ENCODE results near the gene FOXP1.
A peak's percentile ranks its signal among the peaks of the same experiment; 100 is the strongest.

The FOXP1 gene

GRCh38 chr3:71566776-71567175 lies 16.8 kb downstream of the FOXP1 start:
- FAIRE-seq, result no peak
- no peak for DNase-seq (ENCODE audit: insufficient read length, low spot score)

- FAIRE-seq (peak; percentile 21), DNase-seq (ENCODE audit: insufficient read length, low spot score) (no peak)
These were observed 17.6 kb downstream of the FOXP1 start for GRCh38 chr3:71565976-71566375.

GRCh38 chr3:71565316-71565715 lies 18.2 kb downstream of the FOXP1 start:
- DNase-seq (ENCODE audit: insufficient read length, low spot score) (no peak), FAIRE-seq (no peak)

GRCh38 chr3:71564361-71564760 lies 19.2 kb downstream of the FOXP1 start:
- DNase-seq (ENCODE audit: insufficient read length, low spot score), result no peak
- peak; percentile 92 for FAIRE-seq

- FAIRE-seq, result no peak
- DNase-seq (ENCODE audit: insufficient read length, low spot score), result no peak
These were observed 19.7 kb downstream of the FOXP1 start for GRCh38 chr3:71563827-71564226.

GRCh38 chr3:71562938-71563337 lies 20.6 kb downstream of the FOXP1 start:
- no peak for FAIRE-seq
- DNase-seq (ENCODE audit: insufficient read length, low spot score), result no peak

- DNase-seq (ENCODE audit: insufficient read length, low spot score), result no peak
- no peak for FAIRE-seq
These were observed 22.9 kb downstream of the FOXP1 start for GRCh38 chr3:71560665-71561064.

- no peak for FAIRE-seq
- DNase-seq (ENCODE audit: insufficient read length, low spot score), result no peak
These were observed 23.9 kb downstream of the FOXP1 start for GRCh38 chr3:71559578-71560162.

- FAIRE-seq (no peak), DNase-seq (ENCODE audit: insufficient read length, low spot score) (no peak)
These were observed 24.5 kb downstream of the FOXP1 start for GRCh38 chr3:71559021-71559420.

- DNase-seq (ENCODE audit: insufficient read length, low spot score) (no peak), FAIRE-seq (peak; percentile 80)
These were observed 28.9 kb downstream of the FOXP1 start for GRCh38 chr3:71554649-71555048.

GRCh38 chr3:71551311-71551919 lies 32.1 kb downstream of the FOXP1 start:
- DNase-seq (ENCODE audit: insufficient read length, low spot score) (no peak), FAIRE-seq (no peak)

GRCh38 chr3:71549951-71550350 lies 33.6 kb downstream of the FOXP1 start:
- FAIRE-seq (no peak), DNase-seq (ENCODE audit: insufficient read length, low spot score) (no peak)

GRCh38 chr3:71548705-71549384 lies 34.7 kb downstream of the FOXP1 start:
- FAIRE-seq (peak; percentile 83), DNase-seq (ENCODE audit: insufficient read length, low spot score) (no peak)

- DNase-seq (ENCODE audit: insufficient read length, low spot score) (no peak), FAIRE-seq (peak; percentile 58)
These were observed 36.0 kb downstream of the FOXP1 start for GRCh38 chr3:71547249-71548198.

GRCh38 chr3:71546821-71547220 lies 36.7 kb downstream of the FOXP1 start:
- FAIRE-seq (no peak), DNase-seq (ENCODE audit: insufficient read length, low spot score) (no peak)

- DNase-seq (ENCODE audit: insufficient read length, low spot score), result no peak
- no peak for FAIRE-seq
These were observed 38.2 kb downstream of the FOXP1 start for GRCh38 chr3:71545330-71545729.

GRCh38 chr3:71543371-71544016 lies 40.0 kb downstream of the FOXP1 start:
- FAIRE-seq, result no peak

GRCh38 chr3:71542521-71543370 lies 40.8 kb downstream of the FOXP1 start:
- FAIRE-seq (peak; percentile 93), DNase-seq (ENCODE audit: insufficient read length, low spot score) (peak; percentile 31)

More at GRCh38 chr3:71543371-71544016, 40.0 kb downstream of the FOXP1 start:
- DNase-seq (ENCODE audit: insufficient read length, low spot score), result no peak

- FAIRE-seq, result no peak
- DNase-seq (ENCODE audit: insufficient read length, low spot score), result no peak
These were observed 42.2 kb downstream of the FOXP1 start for GRCh38 chr3:71541313-71541712.

GRCh38 chr3:71537211-71537611 lies 46.3 kb downstream of the FOXP1 start:
- no peak for FAIRE-seq
- DNase-seq (ENCODE audit: insufficient read length, low spot score), result no peak

Data from GM19239 (cell line).